GM18861 (cell line): ENCODE results near the gene HESX1.

Source experiments
- ATAC-seq: cut with Tn5 transposase; IDR thresholded peaks from one replicate; pipeline ENCODE4 v1.9.1; 2021; ENCODE audit not compliant: unreplicated experiment

The HESX1 gene

GRCh38 chr3:57199895-57200297 is at the start of gene HESX1:
TSS of gene HESX1 (minus strand) at chr3:57199978. CDS start at chr3:57199918, 60 bp downstream.
- no peak for ATAC-seq

DNA sequence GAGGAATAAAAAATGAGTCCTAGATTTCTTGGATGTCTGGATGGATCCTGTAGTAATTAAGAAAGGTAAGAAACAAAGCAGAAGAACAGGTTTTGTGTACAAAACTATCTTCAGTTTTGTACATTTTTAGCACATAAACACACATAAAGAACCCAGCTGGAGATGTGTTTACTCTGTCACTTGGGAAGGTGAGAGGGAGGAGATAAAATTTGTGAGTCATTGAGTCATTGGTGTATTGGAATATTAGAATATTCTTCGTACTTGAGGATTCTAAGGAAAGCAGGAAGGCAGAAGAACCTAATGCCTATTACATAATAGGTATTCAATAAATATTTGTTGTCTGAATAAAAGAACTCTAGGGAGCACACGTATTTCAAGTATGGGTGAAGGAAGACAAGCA is 45.2 kb upstream of the HESX1 start:
- ATAC-seq, result no peak

DNA sequence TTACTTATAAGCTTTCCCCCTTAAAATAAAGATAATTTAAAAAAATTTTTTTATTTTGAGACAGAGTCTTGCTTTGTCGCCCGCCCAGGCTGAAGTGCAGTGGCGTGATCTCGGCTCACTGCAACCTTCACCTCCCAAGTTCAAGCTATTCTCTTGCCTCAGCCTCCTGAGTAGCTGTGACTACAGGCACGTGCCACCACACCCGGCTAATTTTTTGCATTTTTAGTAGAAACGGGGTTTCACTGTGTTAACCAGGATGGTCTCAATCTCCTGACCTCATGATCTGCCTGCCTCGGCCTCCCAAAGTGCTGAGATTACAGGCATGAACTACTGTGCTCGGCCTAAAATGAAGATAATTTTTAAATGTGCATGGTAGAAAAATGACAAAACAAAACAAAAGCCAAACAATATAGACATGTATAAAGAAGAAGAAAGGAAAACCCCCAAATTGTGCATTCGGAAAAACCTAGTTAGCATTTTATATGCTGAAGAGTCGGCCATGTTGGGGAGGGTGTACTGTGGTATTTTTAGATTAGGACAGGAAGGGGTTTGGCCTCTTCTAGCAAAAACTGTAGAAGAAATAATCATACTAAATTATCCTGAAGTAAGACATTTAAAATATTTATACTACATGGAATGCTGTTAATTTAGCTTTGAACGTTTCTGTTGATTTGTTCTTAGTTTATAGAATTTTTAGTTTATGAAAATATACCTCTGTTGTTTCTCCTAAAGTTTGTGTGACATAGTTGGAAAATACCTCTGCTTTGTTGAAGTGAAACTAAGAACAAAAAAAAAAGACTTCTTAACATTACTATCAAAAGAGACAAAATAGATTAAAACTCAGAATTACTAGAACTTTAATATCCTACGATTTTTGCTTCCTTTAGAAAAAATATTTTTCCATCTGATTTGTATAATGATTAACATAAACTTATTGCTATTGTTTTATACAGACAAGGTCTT is 35.1 kb upstream of the HESX1 start:
- ATAC-seq, result no peak

- ATAC-seq, result no peak
Observed at GRCh38 chr3:57233799-57234198, 34.0 kb upstream of the HESX1 start.

DNA sequence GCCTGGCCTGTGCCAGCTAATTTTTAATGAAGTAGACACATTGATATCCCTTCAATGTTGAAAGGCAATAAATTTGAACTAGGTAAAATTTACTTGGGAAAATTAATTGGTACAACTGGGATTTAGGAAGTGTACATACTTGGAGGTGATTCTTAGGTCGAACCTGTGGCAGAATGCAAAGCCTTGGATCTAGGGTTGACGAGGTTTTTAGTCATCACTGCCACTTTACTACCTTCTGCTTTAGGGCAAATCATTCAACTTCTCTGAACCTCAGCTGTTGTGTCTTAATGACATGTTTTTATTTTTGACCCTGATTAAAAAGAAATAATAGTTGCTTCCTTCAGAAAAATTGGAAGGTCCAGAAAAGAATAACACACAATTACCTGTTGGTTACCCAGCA is 30.2 kb upstream of the HESX1 start:
- ATAC-seq, result no peak

DNA sequence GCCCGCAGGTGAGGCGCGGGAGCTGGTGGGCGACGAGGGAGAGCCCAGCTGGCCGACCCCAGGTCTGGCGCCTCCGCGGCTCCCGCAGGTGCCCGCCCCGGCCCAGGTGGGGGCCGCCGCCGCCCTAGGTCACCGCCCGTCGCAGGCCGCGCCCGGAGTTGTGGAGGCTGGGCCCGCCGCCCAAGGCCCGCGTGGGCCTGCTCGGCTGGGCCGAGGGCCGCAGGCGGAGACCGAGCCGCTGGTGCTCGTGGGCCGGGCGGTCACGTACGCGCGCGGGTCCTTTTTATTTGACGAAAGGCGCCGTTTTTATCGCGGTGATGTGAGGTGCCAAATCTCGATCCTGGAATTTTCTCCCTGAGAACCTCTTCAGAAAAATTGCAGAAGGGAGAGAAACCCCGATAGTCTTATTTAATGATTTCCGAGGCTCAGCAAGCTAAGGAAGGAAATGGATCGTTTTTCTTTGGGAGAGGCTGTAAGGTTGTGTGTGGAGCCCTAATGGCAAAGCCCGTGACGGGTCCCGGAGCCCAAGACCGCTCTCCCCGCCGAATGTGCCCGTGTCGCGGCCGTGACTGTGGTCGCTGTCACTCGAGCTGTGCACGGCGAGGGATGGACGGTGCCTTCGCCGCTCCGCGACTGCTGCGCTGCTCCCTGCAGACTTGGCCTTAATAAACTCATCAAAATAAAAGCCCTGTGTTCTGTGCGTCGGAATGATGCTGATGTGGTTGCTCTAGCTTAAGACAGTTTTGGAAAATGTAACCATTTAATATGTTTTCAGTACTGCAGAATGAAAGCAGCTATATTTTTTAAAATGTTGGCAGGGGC is 28.4 kb upstream of the HESX1 start:
- no peak for ATAC-seq

DNA sequence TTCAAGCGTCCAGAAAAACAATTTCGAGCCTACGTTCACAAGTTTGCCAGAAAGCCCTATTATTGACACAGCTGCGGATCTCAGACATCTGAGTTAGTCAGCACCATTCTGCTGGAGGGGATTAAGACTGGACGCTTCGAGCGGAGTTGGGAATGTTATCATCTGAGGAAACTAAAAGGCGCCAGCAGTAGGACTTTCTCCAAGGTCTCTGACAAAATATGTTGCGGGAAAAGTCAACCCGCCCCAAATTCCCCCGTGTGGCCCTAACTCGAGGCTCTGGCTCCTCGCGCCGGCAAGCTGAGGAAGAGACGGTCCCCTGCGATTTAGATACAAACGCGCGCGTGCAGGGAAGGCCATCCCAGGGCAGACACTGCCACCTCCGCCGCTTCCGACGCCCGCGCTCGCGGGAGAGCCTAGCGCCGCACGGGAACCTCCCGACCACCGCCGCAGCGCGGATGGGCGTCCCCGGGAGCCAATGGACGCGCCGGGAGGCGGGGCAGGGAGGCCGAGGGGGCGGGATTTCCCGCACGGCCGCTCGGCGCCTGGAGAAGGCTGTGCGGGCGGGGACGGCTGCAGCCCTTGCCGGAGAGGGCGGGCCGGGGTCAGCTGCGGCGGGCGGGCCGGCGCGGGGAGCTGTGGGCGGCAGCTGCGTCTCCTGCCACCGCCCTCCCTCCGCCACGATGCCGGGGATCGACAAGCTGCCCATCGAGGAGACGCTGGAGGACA is 27.6 kb upstream of the HESX1 start, which contains the start of gene APPL1:
Gene APPL1, plus strand, starts transcription at position 526 of the 726 bp plus-strand sequence. Its CDS starts 155 bp downstream, at position 681.
- ATAC-seq, result peak; percentile 84

DNA sequence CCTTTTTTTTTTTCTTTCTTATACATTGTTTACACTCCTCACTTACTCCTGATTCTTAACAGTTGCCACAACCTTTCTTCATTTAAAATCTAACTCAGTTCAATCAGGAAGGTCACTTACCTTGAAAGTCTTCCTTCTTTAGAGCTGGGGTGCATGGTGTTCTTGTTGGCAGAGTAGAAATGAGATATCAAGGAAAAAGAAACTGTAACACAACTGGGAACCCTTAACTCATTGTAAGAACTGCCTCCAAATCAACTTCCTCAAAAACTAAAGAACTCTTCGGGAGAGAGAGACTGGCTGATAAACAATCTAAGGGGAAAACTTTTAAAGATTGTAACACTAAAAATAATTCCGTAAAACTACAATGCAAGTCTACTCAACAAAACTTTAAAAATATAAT is 26.4 kb upstream of the HESX1 start:
- no peak for ATAC-seq

- no peak for ATAC-seq
Observed at GRCh38 chr3:57224856-57225255, 25.1 kb upstream of the HESX1 start.

- no peak for ATAC-seq
Observed at GRCh38 chr3:57221883-57222282, 22.1 kb upstream of the HESX1 start.

DNA sequence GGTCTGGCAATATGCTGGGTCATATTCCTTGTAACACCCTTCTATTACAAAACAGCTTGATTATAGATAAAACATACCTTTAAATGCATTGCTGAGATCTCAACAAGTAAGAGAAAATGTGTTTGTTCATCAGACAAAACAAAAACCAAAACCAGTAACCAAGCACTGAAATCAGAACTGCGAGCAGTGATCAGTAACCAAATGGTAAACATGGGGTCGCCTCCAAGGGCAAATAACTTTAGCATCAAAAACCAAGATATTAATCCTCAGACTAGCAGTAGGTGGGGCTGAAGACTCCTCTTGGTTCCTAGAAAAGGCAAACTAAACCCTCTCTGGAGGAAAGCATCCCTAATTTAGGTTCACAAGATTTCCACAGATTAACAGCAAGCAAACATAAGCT is 6.6 kb upstream of the HESX1 start:
- no peak for ATAC-seq

- ATAC-seq, result no peak
Observed at GRCh38 chr3:57194641-57195040, 5.1 kb downstream of the HESX1 start.

DNA sequence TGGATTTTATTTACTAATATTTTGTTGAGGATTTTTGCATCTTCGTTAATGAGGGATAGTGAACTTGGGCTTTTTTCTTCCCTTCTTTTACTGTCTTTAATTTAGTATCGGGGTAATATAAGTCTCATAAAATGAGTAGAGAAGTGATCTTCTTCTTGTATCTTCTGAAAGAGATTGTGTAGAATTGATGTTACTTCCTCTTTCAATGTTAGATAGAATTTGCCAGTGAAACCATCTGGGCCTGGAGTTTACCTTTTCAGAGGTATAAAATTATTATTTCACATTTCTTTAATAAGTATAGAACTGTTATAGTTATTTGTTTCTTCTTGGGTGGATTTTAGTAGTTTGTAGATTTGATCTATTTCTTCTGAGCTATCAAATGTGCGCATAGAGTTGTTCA is 7.8 kb downstream of the HESX1 start:
- ATAC-seq, result no peak

DNA sequence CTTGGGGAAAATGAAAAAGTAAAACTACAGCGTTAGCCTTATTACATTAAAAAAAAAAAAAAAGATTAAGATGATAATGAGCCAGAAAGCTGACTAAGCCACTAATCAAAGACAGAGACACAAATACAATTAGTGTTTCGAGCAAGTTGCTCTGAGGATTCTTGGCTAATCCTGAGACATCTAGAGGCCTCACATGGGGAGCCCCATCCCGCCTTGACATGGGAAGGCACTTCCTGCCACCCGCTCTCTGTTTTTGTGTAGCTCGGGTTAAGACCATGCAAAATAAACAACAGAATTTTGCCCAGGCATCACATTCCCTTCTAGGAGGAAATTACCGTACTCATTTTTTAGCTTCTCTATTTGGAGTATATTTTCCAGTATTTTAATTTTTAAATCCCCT is 15.3 kb downstream of the HESX1 start:
- ATAC-seq, result no peak

- ATAC-seq, result no peak
Observed at GRCh38 chr3:57179580-57180410, 20.0 kb downstream of the HESX1 start.

GRCh38 chr3:57176045-57176444 is 23.7 kb downstream of the HESX1 start:
- no peak for ATAC-seq

GRCh38 chr3:57173687-57174086 is 26.1 kb downstream of the HESX1 start:
- no peak for ATAC-seq

- ATAC-seq, result no peak
Observed at GRCh38 chr3:57170946-57171345, 28.8 kb downstream of the HESX1 start.

DNA sequence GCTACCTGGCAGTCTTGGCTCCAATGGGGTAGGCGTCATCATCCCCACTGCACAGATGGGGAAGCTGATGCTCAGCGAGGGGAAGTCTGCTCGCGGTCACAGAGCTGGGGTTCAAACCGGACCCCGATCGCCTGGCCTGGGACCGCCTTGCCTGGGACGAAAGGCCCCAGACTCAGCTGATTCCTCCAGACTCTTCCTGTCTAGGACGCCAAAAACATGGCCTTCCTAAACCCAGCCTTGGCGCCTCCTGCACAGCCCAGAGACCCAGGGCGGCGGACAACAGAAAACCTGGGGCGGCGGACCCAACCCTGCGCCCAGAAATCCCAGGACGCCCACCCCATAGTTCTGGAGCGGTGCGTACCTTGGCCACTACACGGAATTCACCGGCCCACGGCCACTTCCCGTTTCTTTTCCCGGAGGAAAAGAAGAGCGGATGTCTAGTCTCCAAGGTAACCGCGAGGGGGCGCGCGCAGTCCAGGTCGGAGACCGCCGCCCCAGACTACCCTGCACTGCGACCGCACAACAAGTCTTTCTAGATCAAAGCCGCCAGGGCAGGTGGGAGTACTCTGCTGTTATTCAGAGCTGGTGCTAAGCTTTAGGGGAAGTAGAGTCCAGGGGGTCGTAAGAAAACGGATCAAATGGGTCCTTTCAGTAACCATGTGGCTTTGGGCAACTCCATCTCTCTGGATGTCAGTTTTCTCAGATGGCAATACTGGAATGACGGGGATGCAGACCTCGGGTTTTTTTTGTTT is 29.7 kb downstream of the HESX1 start:
- ATAC-seq, result no peak

DNA sequence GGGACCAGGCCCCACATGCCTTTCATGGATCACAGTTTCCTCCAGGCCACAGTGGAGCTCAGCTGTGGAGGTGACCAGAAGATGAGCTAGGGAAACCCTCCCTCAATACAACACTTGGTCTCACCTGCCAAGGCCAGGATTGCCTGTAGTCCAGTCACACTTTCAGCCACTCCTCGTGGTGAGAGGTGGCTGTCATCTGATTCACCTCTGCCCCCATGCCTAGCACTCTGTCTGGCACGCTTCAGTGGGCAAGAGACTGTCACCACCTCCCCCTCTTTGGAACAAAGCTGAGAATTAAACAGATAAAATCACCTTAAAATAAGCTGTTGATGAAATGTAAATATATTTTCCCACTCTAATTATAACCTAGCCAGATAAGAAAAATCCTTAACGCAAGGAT is 30.7 kb downstream of the HESX1 start:
- ATAC-seq, result no peak
